Measurements from ENCODE around the gene APP.

- TF ChIP-seq CTCF (IDR thresholded peaks at IDR 0.05) (no peak), ZFX (IDR thresholded peaks at IDR 0.05; ENCODE audit: borderline replicate concordance) (no peak)
These were observed 6.3 kb downstream of the APP start for GRCh38 chr21:26164311-26164710.

All from 22Rv1 (cell line).